Omental fat pad (tissue), 4 donors: Measurements from ENCODE around the gene OR10P1. TPM values are rescaled to one million over a fixed set of nuclear protein-coding genes. Genes with fewer than 3 reads are reported as not detected.

Experiments used
- ATAC-seq: fragments of 150-250 bp; one replicate; pipeline ENCODE4 v1.9.1; 2016; ENCODE audit warnings: mild to moderate bottlenecking, moderate library complexity; ENCODE audit not compliant: low FRiP score
- DNase-seq: peaks from one replicate; pipeline ENCODE4 v3.0.0-alpha.2; 2019; ENCODE audit warnings: low spot score
- CTCF ChIP-seq, 3 donors: fragments of 450-650 bp; IDR thresholded peaks; one replicate each; pipeline ENCODE4 v1.5.1; 2016 to 2017; ENCODE audit warnings: antibody characterized with exemption in 3 of 3, mild to moderate bottlenecking in 3 of 3, moderate library complexity in 2 of 3
- total RNA-seq, 4 donors: library from RNA; depleted of rRNA; stranded (reverse); fragments of >200 nt; gene quantifications; one replicate each; pipeline ENCODE4 v1.1.0, GENCODE V29; 2016

OR10P1 gene
- total RNA-seq, 4 donors from 2014 or later: not detected

GRCh38 chr12:55624056-55624455, 12.6 kb upstream of the OR10P1 start:
- no peak for DNase-seq
- TF ChIP-seq CTCF (IDR thresholded peaks at IDR 0.05): no peak
- no peak for ATAC-seq

GRCh38 chr12:55626154-55626553, 10.5 kb upstream of the OR10P1 start:
- no peak for TF ChIP-seq CTCF (IDR thresholded peaks at IDR 0.05)
- ATAC-seq (no peak), DNase-seq (no peak)

GRCh38 chr12:55629058-55629841, 7.4 kb upstream of the OR10P1 start:
- TF ChIP-seq CTCF (IDR thresholded peaks at IDR 0.05): no peak
- ATAC-seq (no peak), DNase-seq (no peak)

- ATAC-seq (no peak), DNase-seq (no peak)
- no peak for TF ChIP-seq CTCF (IDR thresholded peaks at IDR 0.05)
Measured at GRCh38 chr12:55631056-55631455, 5.6 kb upstream of the OR10P1 start.

- no peak for TF ChIP-seq CTCF (IDR thresholded peaks at IDR 0.05)
- DNase-seq: no peak
- no peak for ATAC-seq
Measured at GRCh38 chr12:55631733-55632132, 5.0 kb upstream of the OR10P1 start.

- ATAC-seq (no peak), DNase-seq (no peak)
- no peak for TF ChIP-seq CTCF (IDR thresholded peaks at IDR 0.05)
Measured at GRCh38 chr12:55633151-55633550, 3.5 kb upstream of the OR10P1 start.

- no peak for TF ChIP-seq CTCF (IDR thresholded peaks at IDR 0.05)
- DNase-seq: no peak
- no peak for ATAC-seq
Measured at GRCh38 chr12:55636116-55636655, 506 bp upstream of the OR10P1 start.
